Neural progenitor cell (in vitro differentiated cells): Measurements from ENCODE around the gene ZNF423. TPM values are rescaled to one million over a fixed set of nuclear protein-coding genes. Genes with fewer than 3 reads are reported as not detected.

Experiments
- DNase-seq: peaks from one replicate; pipeline ENCODE4 v3.0.0-alpha.2; 2016; ENCODE audit warnings: low spot score
- H2AFZ ChIP-seq: fragments of 200-600 bp; sonication (generic); replicated peaks from 2 replicates; pipeline ENCODE4 v1.6.1; 2016; ENCODE audit warnings: antibody characterized with exemption
- H3F3A ChIP-seq: fragments of 200-600 bp; sonication (generic); 2 replicates; pipeline ENCODE4 v1.6.1; 2016; ENCODE audit warnings: antibody characterized with exemption, low read depth
- H3K27ac ChIP-seq: fragments of 200-600 bp; sonication (generic); 2 replicates; pipeline ENCODE4 v1.5.1; 2016; ENCODE audit warnings: mild to moderate bottlenecking
- H3K27me3 ChIP-seq: fragments of 200-600 bp; sonication (generic); 2 replicates; pipeline ENCODE4 v1.6.1; 2016; ENCODE audit warnings: mild to moderate bottlenecking, moderate library complexity
- H3K36me3 ChIP-seq: fragments of 200-600 bp; sonication (generic); 2 replicates; pipeline ENCODE4 v1.5.1; 2016
- H3K4me1 ChIP-seq: fragments of 200-600 bp; sonication (generic); 2 replicates; pipeline ENCODE4 v1.6.1; 2016; ENCODE audit warnings: mixed run types
- H3K4me2 ChIP-seq: fragments of 200-600 bp; sonication (generic); 2 replicates; pipeline ENCODE4 v1.6.1; 2016
- H3K4me3 ChIP-seq: fragments of 200-600 bp; sonication (generic); 2 replicates; pipeline ENCODE4 v1.5.1; 2016
- H3K79me2 ChIP-seq: fragments of 200-600 bp; sonication (generic); 2 replicates; pipeline ENCODE4 v1.6.1; 2016; ENCODE audit warnings: low read depth
- H3K9ac ChIP-seq: fragments of 200-600 bp; sonication (generic); 2 replicates; pipeline ENCODE4 v1.6.1; 2016
- H3K9me3 ChIP-seq: fragments of 200-600 bp; sonication (generic); 2 replicates; pipeline ENCODE4 v1.5.1; 2016; ENCODE audit warnings: low read depth
- H4K20me1 ChIP-seq: fragments of 200-600 bp; sonication (generic); 2 replicates; pipeline ENCODE4 v1.6.1; 2016; ENCODE audit warnings: low read depth
- H3K27ac Mint-ChIP-seq: 3 replicates; pipeline ENCODE4 v1.8.0; 2021; ENCODE audit warnings: mixed read lengths
- H3K27me3 Mint-ChIP-seq: 2 replicates; pipeline ENCODE4 v1.8.0; 2022; ENCODE audit warnings: low read depth, mild to moderate bottlenecking, inconsistent platforms, moderate library complexity, mixed read lengths; ENCODE audit not compliant: insufficient read depth
- H3K36me3 Mint-ChIP-seq: 3 replicates; pipeline ENCODE4 v1.8.0; 2021; ENCODE audit warnings: mixed read lengths
- H3K4me1 Mint-ChIP-seq: 3 replicates; pipeline ENCODE4 v1.8.0; 2021; ENCODE audit warnings: mixed read lengths
- H3K4me3 Mint-ChIP-seq: 3 replicates; pipeline ENCODE4 v1.8.0; 2021; ENCODE audit warnings: mild to moderate bottlenecking, moderate library complexity, mixed read lengths
- H3K9me3 Mint-ChIP-seq: 3 replicates; pipeline ENCODE4 v1.8.0; 2020; ENCODE audit warnings: mixed read lengths
- EZH2 ChIP-seq: fragments of 200-600 bp; sonication (generic); IDR thresholded peaks from 2 replicates; pipeline ENCODE4 v1.6.1; 2017; ENCODE audit warnings: antibody characterized with exemption, mild to moderate bottlenecking, moderate library complexity
- EZH2phosphoT487 ChIP-seq: fragments of 200-600 bp; sonication (generic); IDR thresholded peaks from 2 replicates; pipeline ENCODE4 v1.6.1; 2017; ENCODE audit warnings: antibody characterized with exemption
- total RNA-seq: library from RNA; depleted of rRNA; stranded (reverse); fragments of >200 nt; gene quantifications from 2 replicates; pipeline ENCODE4 v1.2.3, GENCODE V29; 2015; ENCODE audit warnings: low replicate concordance
- TF ChIP-seq, protein P1 (sequence below): fragments of 200-600 bp; sonication (generic); IDR thresholded peaks from 2 replicates; pipeline ENCODE4 v1.5.1; 2017; ENCODE audit warnings: antibody characterized with exemption, mild to moderate bottlenecking

The ZNF423 gene
- total RNA-seq, 1 donor from 2014 or later, result 21.9 TPM

DNA sequence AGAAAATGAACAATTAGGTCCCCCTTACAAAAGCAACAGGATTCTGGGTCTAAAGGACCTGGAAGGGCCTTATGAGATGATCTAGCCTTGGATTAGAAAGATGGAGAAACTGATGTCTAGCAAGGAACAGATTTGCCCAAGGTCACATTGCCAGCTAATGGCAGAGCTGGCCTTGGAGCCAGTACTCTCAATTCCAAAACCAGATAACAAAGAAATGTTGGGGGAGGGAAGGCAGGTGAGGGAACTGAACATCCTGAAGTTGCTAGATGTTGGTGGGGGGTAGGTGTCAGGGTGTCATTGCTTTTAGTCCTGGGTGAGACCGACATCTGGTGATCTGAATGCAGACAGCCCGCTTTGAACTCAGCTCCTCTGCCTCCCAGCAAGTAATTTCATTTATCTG is 11.3 kb upstream of the ZNF423 start:
- peaks cover 6% of the 10 kb centered on the region for H3K27me3 Mint-ChIP-seq
- no peak overlapping the region for H3K9ac ChIP-seq
- peak overlapping the region; percentile 75 for H3K4me2 ChIP-seq
- H3K9me3 ChIP-seq, result no peaks in the 10 kb centered on the region
- H3K79me2 ChIP-seq, result no peaks in the 10 kb centered on the region
- no peaks in the 10 kb centered on the region for H3K36me3 Mint-ChIP-seq
- peaks cover 58% of the 10 kb centered on the region for H3K4me1 ChIP-seq
- H3K27me3 ChIP-seq, result peaks cover under 1% of the 10 kb centered on the region
- peak overlapping the region; percentile 97 for H3K27ac ChIP-seq
- H3K4me1 Mint-ChIP-seq, result peaks cover 53% of the 10 kb centered on the region
- no peaks in the 10 kb centered on the region for H4K20me1 ChIP-seq
- no peaks in the 10 kb centered on the region for H3K9me3 Mint-ChIP-seq
- H3K36me3 ChIP-seq, result no peaks in the 10 kb centered on the region
- H3K4me3 ChIP-seq, result peak overlapping the region; percentile 17
- TF ChIP-seq, protein P1, sequence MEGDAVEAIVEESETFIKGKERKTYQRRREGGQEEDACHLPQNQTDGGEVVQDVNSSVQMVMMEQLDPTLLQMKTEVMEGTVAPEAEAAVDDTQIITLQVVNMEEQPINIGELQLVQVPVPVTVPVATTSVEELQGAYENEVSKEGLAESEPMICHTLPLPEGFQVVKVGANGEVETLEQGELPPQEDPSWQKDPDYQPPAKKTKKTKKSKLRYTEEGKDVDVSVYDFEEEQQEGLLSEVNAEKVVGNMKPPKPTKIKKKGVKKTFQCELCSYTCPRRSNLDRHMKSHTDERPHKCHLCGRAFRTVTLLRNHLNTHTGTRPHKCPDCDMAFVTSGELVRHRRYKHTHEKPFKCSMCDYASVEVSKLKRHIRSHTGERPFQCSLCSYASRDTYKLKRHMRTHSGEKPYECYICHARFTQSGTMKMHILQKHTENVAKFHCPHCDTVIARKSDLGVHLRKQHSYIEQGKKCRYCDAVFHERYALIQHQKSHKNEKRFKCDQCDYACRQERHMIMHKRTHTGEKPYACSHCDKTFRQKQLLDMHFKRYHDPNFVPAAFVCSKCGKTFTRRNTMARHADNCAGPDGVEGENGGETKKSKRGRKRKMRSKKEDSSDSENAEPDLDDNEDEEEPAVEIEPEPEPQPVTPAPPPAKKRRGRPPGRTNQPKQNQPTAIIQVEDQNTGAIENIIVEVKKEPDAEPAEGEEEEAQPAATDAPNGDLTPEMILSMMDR, result no peak
- TF ChIP-seq EZH2phosphoT487 (no peak), EZH2 (no peak)
- H3K4me3 Mint-ChIP-seq, result peak overlapping the region; percentile 73
- peaks cover 41% of the 10 kb centered on the region for H3F3A ChIP-seq
- H2AFZ ChIP-seq, result no peak overlapping the region
- DNase-seq, result no peak
- H3K27ac Mint-ChIP-seq, result peak overlapping the region; percentile 98

DNA sequence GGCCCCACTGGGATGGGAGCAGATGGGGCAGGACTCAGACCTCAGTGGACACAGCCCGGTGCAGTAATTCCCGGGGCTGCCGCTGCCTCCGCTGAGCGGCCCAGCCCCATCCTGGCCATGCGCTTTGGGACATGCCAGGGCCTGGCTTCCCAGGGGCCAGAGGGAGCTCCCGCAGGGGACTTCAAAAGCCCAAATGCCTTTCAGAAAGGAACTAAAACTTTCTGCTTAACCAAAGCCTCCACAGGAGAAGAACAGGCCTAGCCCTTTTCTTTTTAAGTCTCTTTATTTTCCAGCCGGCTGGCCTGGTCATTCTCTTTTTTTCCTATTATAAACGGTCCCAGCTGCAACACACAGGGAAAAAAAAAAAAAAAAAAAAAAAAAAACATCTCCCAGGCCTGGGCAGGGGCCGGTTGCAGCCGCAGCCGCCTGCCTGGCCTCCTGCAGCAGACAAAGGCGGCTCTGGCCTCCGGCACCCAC is 10.7 kb upstream of the ZNF423 start:
- H3K36me3 Mint-ChIP-seq, result no peaks in the 10 kb centered on the region
- H3K9me3 Mint-ChIP-seq, result no peaks in the 10 kb centered on the region
- no peak overlapping the region for H3K9ac ChIP-seq
- H3K9me3 ChIP-seq, result no peaks in the 10 kb centered on the region
- peak overlapping the region; percentile 98 for H3K27ac Mint-ChIP-seq
- H3K4me2 ChIP-seq, result peak overlapping the region; percentile 75
- TF ChIP-seq, protein P1, result no peak
- peak; percentile 35 for TF ChIP-seq EZH2phosphoT487
- peaks cover 6% of the 10 kb centered on the region for H3K27me3 Mint-ChIP-seq
- peaks cover 41% of the 10 kb centered on the region for H3F3A ChIP-seq
- H3K4me3 ChIP-seq, result peak overlapping the region; percentile 17
- DNase-seq, result peak; percentile 92
- no peaks in the 10 kb centered on the region for H3K79me2 ChIP-seq
- H3K27me3 ChIP-seq, result peaks cover 6% of the 10 kb centered on the region
- H3K4me1 ChIP-seq, result peaks cover 60% of the 10 kb centered on the region
- no peak overlapping the region for H2AFZ ChIP-seq
- H3K4me3 Mint-ChIP-seq, result peak overlapping the region; percentile 69
- H3K36me3 ChIP-seq, result no peaks in the 10 kb centered on the region
- peaks cover 56% of the 10 kb centered on the region for H3K4me1 Mint-ChIP-seq
- H3K27ac ChIP-seq, result peak overlapping the region; percentile 97
- H4K20me1 ChIP-seq, result no peaks in the 10 kb centered on the region

DNA sequence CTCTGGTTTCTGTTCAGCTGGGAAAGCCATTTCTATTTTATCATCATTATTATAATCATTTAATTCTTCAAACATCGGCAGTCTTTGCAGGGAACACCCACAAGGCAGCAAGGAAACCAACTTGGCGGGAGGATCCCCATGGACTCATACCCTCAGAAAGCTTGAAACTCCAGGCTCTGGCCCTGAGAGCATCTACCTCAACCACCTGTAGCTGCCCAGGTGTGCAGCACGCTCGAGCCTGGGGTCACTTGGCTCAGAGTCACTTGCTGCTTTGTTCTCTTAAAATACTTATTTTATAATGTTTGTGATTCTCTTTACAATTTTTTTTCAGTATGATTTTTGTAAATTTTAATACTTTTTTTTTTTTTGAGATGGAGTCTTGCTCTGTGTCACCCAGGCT is 6.8 kb upstream of the ZNF423 start:
- Mint-ChIP-seq H3K9me3 (no peaks in the 10 kb centered on the region), H3K27ac (no peak overlapping the region), H3K27me3 (peaks cover 5% of the 10 kb centered on the region), H3K4me3 (no peak overlapping the region), H3K36me3 (no peaks in the 10 kb centered on the region), H3K4me1 (peaks cover 49% of the 10 kb centered on the region)
- Histone ChIP-seq H3F3A (peaks cover 54% of the 10 kb centered on the region), H3K9me3 (no peaks in the 10 kb centered on the region), H3K4me3 (no peak overlapping the region), H2AFZ (no peak overlapping the region), H3K36me3 (no peaks in the 10 kb centered on the region), H4K20me1 (no peaks in the 10 kb centered on the region), H3K27ac (no peak overlapping the region), H3K9ac (no peak overlapping the region), H3K4me1 (peaks cover 44% of the 10 kb centered on the region), H3K4me2 (no peak overlapping the region), H3K27me3 (peaks cover 46% of the 10 kb centered on the region), H3K79me2 (no peaks in the 10 kb centered on the region)
- no peak for TF ChIP-seq EZH2
- TF ChIP-seq, protein P1, result no peak
- no peak for TF ChIP-seq EZH2phosphoT487
- DNase-seq, result no peak
